ENCODE results near the gene DVL1. TPM values are rescaled to one million over a fixed set of nuclear protein-coding genes. Genes with fewer than 3 reads are reported as not detected.

Gene DVL1
- total and polyA plus RNA-seq, 2 of the 13 experiments (the other 11 are each of a cell fraction or from before 2014, with no cell fraction given) = 30.8 to 60.4 TPM

DNA sequence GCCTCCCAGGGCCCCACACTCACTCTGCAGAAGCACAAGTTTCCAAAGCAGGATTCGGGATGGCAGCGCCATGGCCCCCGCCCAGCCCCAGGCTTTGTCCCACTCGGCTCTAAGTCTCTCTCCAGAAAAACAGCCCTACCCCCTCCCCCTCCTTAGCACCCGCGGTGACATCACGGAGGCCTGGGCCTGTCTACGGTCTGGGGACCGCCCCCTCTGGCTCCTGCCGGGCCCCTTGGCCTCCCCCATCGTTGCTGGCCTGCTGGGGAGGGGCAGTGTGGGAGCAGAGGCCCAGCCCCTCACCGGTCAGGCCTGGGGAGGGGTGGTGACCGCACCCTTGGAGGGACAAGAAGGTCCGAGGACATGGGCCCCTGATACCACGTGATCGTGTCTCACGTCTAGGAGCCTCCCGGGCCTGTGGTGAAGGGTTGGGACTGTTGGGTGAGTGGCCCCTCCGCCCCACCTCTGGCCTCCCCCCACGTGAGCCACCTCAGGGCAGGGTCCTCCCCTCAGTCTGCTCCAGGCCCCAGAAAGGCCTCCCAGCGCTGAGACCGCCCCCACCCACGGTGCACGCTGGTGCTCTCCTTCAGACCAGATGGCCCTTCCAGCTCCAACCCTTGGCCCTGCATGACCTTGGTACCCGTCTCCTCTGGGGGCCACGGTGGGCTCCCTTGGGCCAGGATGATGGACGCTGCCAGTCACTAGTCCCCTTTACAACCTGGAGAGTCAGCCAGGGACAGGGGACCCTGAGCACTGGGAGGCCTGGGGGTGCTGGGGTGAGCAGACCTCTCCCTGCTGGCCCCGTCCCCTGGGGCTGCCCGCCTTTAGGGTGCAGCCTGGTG, 9.4 kb upstream of the DVL1 start, which contains the start of gene MXRA8 (continued):
- TF ChIP-seq ZNF326 (CRISPR knock-in tag; IDR thresholded peaks at IDR 0.05; ENCODE audit: borderline replicate concordance) (no peak), NFIC (IDR thresholded peaks at IDR 0.05; ENCODE audit: low read length) (no peak), IRX3 (CRISPR knock-in tag; IDR thresholded peaks at IDR 0.05; ENCODE audit: borderline replicate concordance, low read depth) (no peak), NFKBIZ (CRISPR knock-in tag; IDR thresholded peaks at IDR 0.05) (peak; percentile 8; the same call in 1 of the 2 replicates), FIP1L1 (IDR thresholded peaks at IDR 0.05; ENCODE audit: borderline replicate concordance, insufficient read depth, low read depth, low read length) (no peak), ZNF674 (CRISPR knock-in tag; IDR thresholded peaks at IDR 0.05; ENCODE audit: low read depth) (no peak), SCMH1 (CRISPR knock-in tag; IDR thresholded peaks at IDR 0.05; ENCODE audit: borderline replicate concordance) (no peak), ZNF253 (CRISPR knock-in tag; IDR thresholded peaks at IDR 0.05; ENCODE audit: borderline replicate concordance) (no peak), REPIN1 (CRISPR knock-in tag; IDR thresholded peaks at IDR 0.05; ENCODE audit: borderline replicate concordance, low read depth) (peak; percentile 47; the same call in 1 of the 2 replicates), YEATS4 (CRISPR knock-in tag; IDR thresholded peaks at IDR 0.05; ENCODE audit: borderline replicate concordance) (no peak; the same call in 1 of the 2 replicates), NR2F1 (CRISPR knock-in tag; IDR thresholded peaks at IDR 0.05) (peak in 1 of 2 experiments; percentile 19; a peak in 1 of 4 replicates), ZNF891 (CRISPR knock-in tag; IDR thresholded peaks at IDR 0.05) (no peak), ZNF878 (CRISPR knock-in tag; IDR thresholded peaks at IDR 0.05) (no peak), TRIM24 (CRISPR knock-in tag; IDR thresholded peaks at IDR 0.05) (no peak)
- TF ChIP-seq, protein P1, sequence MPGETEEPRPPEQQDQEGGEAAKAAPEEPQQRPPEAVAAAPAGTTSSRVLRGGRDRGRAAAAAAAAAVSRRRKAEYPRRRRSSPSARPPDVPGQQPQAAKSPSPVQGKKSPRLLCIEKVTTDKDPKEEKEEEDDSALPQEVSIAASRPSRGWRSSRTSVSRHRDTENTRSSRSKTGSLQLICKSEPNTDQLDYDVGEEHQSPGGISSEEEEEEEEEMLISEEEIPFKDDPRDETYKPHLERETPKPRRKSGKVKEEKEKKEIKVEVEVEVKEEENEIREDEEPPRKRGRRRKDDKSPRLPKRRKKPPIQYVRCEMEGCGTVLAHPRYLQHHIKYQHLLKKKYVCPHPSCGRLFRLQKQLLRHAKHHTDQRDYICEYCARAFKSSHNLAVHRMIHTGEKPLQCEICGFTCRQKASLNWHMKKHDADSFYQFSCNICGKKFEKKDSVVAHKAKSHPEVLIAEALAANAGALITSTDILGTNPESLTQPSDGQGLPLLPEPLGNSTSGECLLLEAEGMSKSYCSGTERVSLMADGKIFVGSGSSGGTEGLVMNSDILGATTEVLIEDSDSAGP (CRISPR knock-in tag; IDR thresholded peaks at IDR 0.05; ENCODE audit: borderline replicate concordance) = peak; percentile 66
- TF ChIP-seq, protein P2, sequence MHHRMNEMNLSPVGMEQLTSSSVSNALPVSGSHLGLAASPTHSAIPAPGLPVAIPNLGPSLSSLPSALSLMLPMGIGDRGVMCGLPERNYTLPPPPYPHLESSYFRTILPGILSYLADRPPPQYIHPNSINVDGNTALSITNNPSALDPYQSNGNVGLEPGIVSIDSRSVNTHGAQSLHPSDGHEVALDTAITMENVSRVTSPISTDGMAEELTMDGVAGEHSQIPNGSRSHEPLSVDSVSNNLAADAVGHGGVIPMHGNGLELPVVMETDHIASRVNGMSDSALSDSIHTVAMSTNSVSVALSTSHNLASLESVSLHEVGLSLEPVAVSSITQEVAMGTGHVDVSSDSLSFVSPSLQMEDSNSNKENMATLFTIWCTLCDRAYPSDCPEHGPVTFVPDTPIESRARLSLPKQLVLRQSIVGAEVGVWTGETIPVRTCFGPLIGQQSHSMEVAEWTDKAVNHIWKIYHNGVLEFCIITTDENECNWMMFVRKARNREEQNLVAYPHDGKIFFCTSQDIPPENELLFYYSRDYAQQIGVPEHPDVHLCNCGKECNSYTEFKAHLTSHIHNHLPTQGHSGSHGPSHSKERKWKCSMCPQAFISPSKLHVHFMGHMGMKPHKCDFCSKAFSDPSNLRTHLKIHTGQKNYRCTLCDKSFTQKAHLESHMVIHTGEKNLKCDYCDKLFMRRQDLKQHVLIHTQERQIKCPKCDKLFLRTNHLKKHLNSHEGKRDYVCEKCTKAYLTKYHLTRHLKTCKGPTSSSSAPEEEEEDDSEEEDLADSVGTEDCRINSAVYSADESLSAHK (CRISPR knock-in tag; IDR thresholded peaks at IDR 0.05; ENCODE audit: borderline replicate concordance) = no peak
- TF ChIP-seq, protein P3, sequence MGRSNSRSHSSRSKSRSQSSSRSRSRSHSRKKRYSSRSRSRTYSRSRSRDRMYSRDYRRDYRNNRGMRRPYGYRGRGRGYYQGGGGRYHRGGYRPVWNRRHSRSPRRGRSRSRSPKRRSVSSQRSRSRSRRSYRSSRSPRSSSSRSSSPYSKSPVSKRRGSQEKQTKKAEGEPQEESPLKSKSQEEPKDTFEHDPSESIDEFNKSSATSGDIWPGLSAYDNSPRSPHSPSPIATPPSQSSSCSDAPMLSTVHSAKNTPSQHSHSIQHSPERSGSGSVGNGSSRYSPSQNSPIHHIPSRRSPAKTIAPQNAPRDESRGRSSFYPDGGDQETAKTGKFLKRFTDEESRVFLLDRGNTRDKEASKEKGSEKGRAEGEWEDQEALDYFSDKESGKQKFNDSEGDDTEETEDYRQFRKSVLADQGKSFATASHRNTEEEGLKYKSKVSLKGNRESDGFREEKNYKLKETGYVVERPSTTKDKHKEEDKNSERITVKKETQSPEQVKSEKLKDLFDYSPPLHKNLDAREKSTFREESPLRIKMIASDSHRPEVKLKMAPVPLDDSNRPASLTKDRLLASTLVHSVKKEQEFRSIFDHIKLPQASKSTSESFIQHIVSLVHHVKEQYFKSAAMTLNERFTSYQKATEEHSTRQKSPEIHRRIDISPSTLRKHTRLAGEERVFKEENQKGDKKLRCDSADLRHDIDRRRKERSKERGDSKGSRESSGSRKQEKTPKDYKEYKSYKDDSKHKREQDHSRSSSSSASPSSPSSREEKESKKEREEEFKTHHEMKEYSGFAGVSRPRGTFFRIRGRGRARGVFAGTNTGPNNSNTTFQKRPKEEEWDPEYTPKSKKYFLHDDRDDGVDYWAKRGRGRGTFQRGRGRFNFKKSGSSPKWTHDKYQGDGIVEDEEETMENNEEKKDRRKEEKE (IDR thresholded peaks at IDR 0.05) = no peak
- TF ChIP-seq, protein P4, sequence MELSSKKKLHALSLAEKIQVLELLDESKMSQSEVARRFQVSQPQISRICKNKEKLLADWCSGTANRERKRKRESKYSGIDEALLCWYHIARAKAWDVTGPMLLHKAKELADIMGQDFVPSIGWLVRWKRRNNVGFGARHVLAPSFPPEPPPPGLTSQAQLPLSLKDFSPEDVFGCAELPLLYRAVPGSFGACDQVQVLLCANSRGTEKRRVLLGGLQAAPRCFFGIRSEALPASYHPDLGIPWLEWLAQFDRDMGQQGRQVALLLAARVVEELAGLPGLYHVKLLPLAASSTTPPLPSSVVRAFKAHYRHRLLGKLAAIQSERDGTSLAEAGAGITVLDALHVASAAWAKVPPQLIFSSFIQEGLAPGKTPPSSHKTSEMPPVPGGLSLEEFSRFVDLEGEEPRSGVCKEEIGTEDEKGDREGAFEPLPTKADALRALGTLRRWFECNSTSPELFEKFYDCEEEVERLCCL (CRISPR knock-in tag; IDR thresholded peaks at IDR 0.05; ENCODE audit: borderline replicate concordance) = no peak

Data from HepG2 (cell line).